Endodermal cell (in vitro differentiated cells): ENCODE measurements around the gene COL23A1. TPM values are rescaled to one million over a fixed set of nuclear protein-coding genes. Genes with fewer than 3 reads are reported as not detected.

Source experiments
- DNase-seq: peaks from one replicate; pipeline ENCODE4 v3.0.0-alpha.2; 2017
- H3K27ac ChIP-seq: 2 replicates; pipeline ENCODE4 v1.5.1; 2013; ENCODE audit warnings: mild to moderate bottlenecking, low read depth, low read length, moderate library complexity
- H3K27me3 ChIP-seq: 2 replicates; pipeline ENCODE4 v1.6.1; 2013; ENCODE audit warnings: mild to moderate bottlenecking, low read length, moderate library complexity; ENCODE audit not compliant: insufficient read depth, control insufficient read depth, poor library complexity, severe bottlenecking
- H3K36me3 ChIP-seq: 2 replicates; pipeline ENCODE4 v1.7.0; 2013; ENCODE audit warnings: mild to moderate bottlenecking, low read length, moderate library complexity; ENCODE audit not compliant: control insufficient read depth, insufficient read depth
- H3K4me1 ChIP-seq: one replicate; pipeline ENCODE4 v1.7.0; 2013; ENCODE audit warnings: low read length; ENCODE audit not compliant: control insufficient read depth, insufficient read depth
- H3K4me3 ChIP-seq: 2 replicates; pipeline ENCODE4 v1.5.1; 2013; ENCODE audit warnings: mild to moderate bottlenecking, low read length, moderate library complexity
- H3K9ac ChIP-seq: 2 replicates; pipeline ENCODE4 v1.6.1; 2013; ENCODE audit warnings: mild to moderate bottlenecking, low read length, moderate library complexity; ENCODE audit not compliant: poor library complexity, severe bottlenecking; ENCODE audit errors: extremely low read depth
- H3K9me3 ChIP-seq: 2 replicates; pipeline ENCODE4 v1.6.1; 2013; ENCODE audit warnings: mild to moderate bottlenecking, low read length, moderate library complexity; ENCODE audit not compliant: control insufficient read depth
- H3K27ac Mint-ChIP-seq: 2 replicates; pipeline ENCODE4 v1.8.0; 2020; ENCODE audit warnings: mixed read lengths
- H3K27me3 Mint-ChIP-seq: 2 replicates; pipeline ENCODE4 v1.8.0; 2021; ENCODE audit warnings: mild to moderate bottlenecking, mixed read lengths; ENCODE audit not compliant: insufficient read depth
- H3K36me3 Mint-ChIP-seq: 2 replicates; pipeline ENCODE4 v1.8.0; 2020; ENCODE audit warnings: low read depth, mixed read lengths
- H3K4me1 Mint-ChIP-seq: 2 replicates; pipeline ENCODE4 v1.8.0; 2020; ENCODE audit warnings: mixed read lengths
- H3K4me3 Mint-ChIP-seq: 2 replicates; pipeline ENCODE4 v1.8.0; 2020; ENCODE audit warnings: mild to moderate bottlenecking, moderate library complexity, mixed read lengths
- H3K9me3 Mint-ChIP-seq: 2 replicates; pipeline ENCODE4 v1.8.0; 2020; ENCODE audit warnings: mild to moderate bottlenecking, mixed read lengths
- WGBS, 2 experiments: methylation state at CpG; one replicate each; pipeline versions ENCODE4 v1.1.5 to v1.1.7; 2013; ENCODE audit warnings: missing lambda C conversion rate in 2 of 2, mixed read lengths in 1 of 2; ENCODE audit not compliant: insufficient coverage in 1 of 2, insufficient read length in 1 of 2; 5-methylcytosine and 5-hydroxymethylcytosine counted together
- total RNA-seq, 2 donors: library from RNA; stranded (reverse); fragmentation: NEBNext Ultra II Directional in 1 of 2; extraction: Animal tissue kit (Norgen Biotek cat#: 25700) in 1 of 2; gene quantifications; 2 replicates in 1 of 2; 3 replicates in 1 of 2; pipeline ENCODE4 v1.2.1, GENCODE V29; 2021
- TF ChIP-seq, protein P1 (sequence below): fragments of 200-600 bp; sonication (generic); conservative IDR thresholded peaks from 2 replicates; pipeline ENCODE4 v1.5.0; 2021; ENCODE audit warnings: antibody characterized with exemption, mild to moderate bottlenecking

The COL23A1 gene
- total RNA-seq, 2 donors from 2014 or later = 50.2 to 71.3 TPM

DNA sequence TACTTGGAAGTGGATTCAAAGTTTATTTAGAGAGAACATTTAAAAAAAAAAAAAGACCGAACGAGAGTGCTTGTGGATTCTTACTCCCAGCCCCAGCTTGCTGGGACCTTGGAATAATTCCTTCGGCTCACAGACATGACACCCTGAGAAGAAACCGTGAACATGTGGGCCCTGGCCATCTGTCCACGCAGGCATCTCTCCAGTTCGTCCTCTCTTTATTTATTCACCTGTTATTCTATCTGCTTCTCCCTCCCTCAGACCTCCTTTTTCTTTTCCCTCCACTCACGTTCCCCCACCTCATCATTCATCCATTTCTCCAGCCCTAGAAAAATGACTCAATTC lies 263.8 kb downstream of the COL23A1 start:
- H3K9me3 Mint-ChIP-seq = no peaks in the 10 kb centered on the region
- TF ChIP-seq, protein P1, sequence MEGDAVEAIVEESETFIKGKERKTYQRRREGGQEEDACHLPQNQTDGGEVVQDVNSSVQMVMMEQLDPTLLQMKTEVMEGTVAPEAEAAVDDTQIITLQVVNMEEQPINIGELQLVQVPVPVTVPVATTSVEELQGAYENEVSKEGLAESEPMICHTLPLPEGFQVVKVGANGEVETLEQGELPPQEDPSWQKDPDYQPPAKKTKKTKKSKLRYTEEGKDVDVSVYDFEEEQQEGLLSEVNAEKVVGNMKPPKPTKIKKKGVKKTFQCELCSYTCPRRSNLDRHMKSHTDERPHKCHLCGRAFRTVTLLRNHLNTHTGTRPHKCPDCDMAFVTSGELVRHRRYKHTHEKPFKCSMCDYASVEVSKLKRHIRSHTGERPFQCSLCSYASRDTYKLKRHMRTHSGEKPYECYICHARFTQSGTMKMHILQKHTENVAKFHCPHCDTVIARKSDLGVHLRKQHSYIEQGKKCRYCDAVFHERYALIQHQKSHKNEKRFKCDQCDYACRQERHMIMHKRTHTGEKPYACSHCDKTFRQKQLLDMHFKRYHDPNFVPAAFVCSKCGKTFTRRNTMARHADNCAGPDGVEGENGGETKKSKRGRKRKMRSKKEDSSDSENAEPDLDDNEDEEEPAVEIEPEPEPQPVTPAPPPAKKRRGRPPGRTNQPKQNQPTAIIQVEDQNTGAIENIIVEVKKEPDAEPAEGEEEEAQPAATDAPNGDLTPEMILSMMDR = no peak
- H3K4me1 Mint-ChIP-seq = peaks cover 19% of the 10 kb centered on the region
- Histone ChIP-seq H3K27me3 (no peaks in the 10 kb centered on the region), H3K9me3 (no peaks in the 10 kb centered on the region), H3K27ac (no peak overlapping the region), H3K4me1 (no peaks in the 10 kb centered on the region), H3K36me3 (no peaks in the 10 kb centered on the region), H3K4me3 (no peak overlapping the region), H3K9ac (no peak overlapping the region)
- no peaks in the 10 kb centered on the region for H3K27me3 Mint-ChIP-seq
- DNase-seq = no peak
- no peaks in the 10 kb centered on the region for H3K36me3 Mint-ChIP-seq
- no peak overlapping the region for H3K27ac Mint-ChIP-seq
- no peak overlapping the region for H3K4me3 Mint-ChIP-seq
- 94 to 96% methylated on average over 5 to 7 of the region's 7 CpGs for WGBS, 2 experiments

DNA sequence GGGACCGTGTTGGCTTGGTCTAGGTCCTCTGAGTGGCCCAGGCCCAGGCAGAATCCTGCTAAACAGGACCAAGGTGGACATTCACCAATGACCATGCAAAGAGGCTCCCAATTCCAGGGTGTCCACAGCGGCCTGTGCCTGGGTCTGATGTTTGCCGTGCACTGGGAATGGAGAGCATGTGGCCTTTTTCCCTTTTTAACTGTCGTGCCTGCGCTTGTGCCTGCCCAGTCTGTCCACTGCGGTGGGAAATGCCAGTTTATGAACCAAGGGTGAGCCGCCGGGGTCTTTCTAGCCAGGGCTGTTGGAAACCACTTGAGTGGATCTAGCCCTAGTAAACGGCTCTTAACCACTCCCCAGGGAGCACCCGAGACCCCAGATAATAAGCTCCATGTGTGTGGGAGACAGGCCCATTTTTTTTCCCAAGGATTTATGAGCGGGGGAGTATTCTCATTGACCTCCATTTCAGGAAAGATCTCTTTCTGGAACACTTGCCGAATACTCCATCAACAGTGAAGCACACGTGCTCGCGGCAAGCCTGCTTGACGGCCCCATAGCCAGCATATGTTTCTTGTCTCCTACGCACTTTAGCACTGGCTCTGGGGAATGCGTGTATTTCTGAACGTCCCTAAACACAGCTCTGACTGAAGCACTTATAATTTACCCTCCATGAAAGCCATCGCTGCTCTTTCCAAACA lies 264.4 kb downstream of the COL23A1 start:
- peaks cover 16% of the 10 kb centered on the region for H3K4me1 Mint-ChIP-seq
- no peaks in the 10 kb centered on the region for H3K36me3 ChIP-seq
- no peak overlapping the region for H3K4me3 Mint-ChIP-seq
- H3K9ac ChIP-seq = no peak overlapping the region
- no peak for DNase-seq
- H3K9me3 ChIP-seq = no peaks in the 10 kb centered on the region
- H3K27me3 Mint-ChIP-seq = no peaks in the 10 kb centered on the region
- TF ChIP-seq, protein P1 = no peak
- H3K4me3 ChIP-seq = no peak overlapping the region
- H3K27ac Mint-ChIP-seq = no peak overlapping the region
- no peak overlapping the region for H3K27ac ChIP-seq
- no peaks in the 10 kb centered on the region for H3K27me3 ChIP-seq
- H3K36me3 Mint-ChIP-seq = no peaks in the 10 kb centered on the region
- H3K4me1 ChIP-seq = no peaks in the 10 kb centered on the region
- no peaks in the 10 kb centered on the region for H3K9me3 Mint-ChIP-seq
- WGBS, 2 experiments = 95 to 96% methylated on average over 15 to 20 of the region's 20 CpGs

DNA sequence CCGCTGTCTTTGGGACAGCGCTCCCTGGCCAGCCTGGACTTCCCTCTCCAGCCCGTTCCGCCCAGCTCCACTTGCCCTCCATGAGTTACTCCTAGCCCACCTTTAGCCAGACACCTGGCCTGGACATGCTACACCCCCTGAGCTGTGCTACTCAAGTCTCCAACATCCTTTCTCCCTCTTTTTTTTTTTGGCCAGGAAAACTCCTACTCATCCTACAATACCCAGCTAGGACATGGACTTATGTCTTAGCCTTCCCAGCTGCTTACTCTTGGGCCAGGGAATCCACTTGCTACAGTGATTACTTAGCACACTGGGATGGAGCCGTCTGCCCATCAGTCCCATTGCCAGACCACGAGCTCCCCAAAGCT lies 264.9 kb downstream of the COL23A1 start:
- TF ChIP-seq, protein P1 = no peak
- no peak overlapping the region for H3K27ac ChIP-seq
- Mint-ChIP-seq H3K27me3 (no peaks in the 10 kb centered on the region), H3K9me3 (no peaks in the 10 kb centered on the region), H3K4me3 (no peak overlapping the region), H3K27ac (peak overlapping the region; percentile 38), H3K36me3 (no peaks in the 10 kb centered on the region), H3K4me1 (peaks cover 13% of the 10 kb centered on the region)
- H3K36me3 ChIP-seq = no peaks in the 10 kb centered on the region
- no peaks in the 10 kb centered on the region for H3K27me3 ChIP-seq
- no peak overlapping the region for H3K9ac ChIP-seq
- WGBS, 2 experiments = 88 to 94% methylated on average over 4 to 6 of the region's 6 CpGs
- no peaks in the 10 kb centered on the region for H3K4me1 ChIP-seq
- DNase-seq = no peak
- no peaks in the 10 kb centered on the region for H3K9me3 ChIP-seq
- no peak overlapping the region for H3K4me3 ChIP-seq
